Breast epithelium (tissue), 4 donors: ENCODE results near the gene ARHGEF17. TPM values are rescaled to one million over a fixed set of nuclear protein-coding genes. Genes with fewer than 3 reads are reported as not detected.

Experiments
- DNase-seq, 2 donors: peaks; one replicate each; pipeline ENCODE4 v3.0.0-alpha.2; 2019; ENCODE audit warnings: low spot score in 2 of 2
- H3K27ac ChIP-seq, 2 donors: fragments of 200-600 bp; sonication (generic) in 1 of 2; one replicate each; pipeline ENCODE4 v1.5.1; 2016 to 2019; ENCODE audit warnings: mild to moderate bottlenecking in 1 of 2
- H3K27me3 ChIP-seq, 2 donors: fragments of 200-600 bp; sonication (generic) in 1 of 2; one replicate each; pipeline versions ENCODE4 v1.5.1 to v1.6.0; 2017 to 2019; ENCODE audit warnings: control low read depth in 1 of 2, mild to moderate bottlenecking in 1 of 2
- H3K36me3 ChIP-seq: fragments of 200-600 bp; one replicate; pipeline ENCODE4 v1.5.1; 2019
- H3K4me1 ChIP-seq, 2 donors: fragments of 200-600 bp; sonication (generic); one replicate each; pipeline ENCODE4 v1.5.1; 2016 to 2019; ENCODE audit warnings: control low read depth in 1 of 2
- H3K4me3 ChIP-seq, 3 donors: fragments of 200-600 bp; sonication (generic); 1 replicate in 2 of 3; 2 replicates in 1 of 3; pipeline ENCODE4 v1.5.1; 2016 to 2019; ENCODE audit warnings: mild to moderate bottlenecking in 3 of 3, moderate library complexity in 2 of 3
- H3K9me3 ChIP-seq, 2 donors: fragments of 200-600 bp; sonication (generic) in 1 of 2; one replicate each; pipeline ENCODE4 v1.5.1; 2016 to 2019; ENCODE audit warnings: control low read depth in 1 of 2
- POLR2A ChIP-seq: fragments of 450-650 bp; IDR thresholded peaks from one replicate; pipeline ENCODE4 v1.6.1; 2016; ENCODE audit warnings: antibody characterized with exemption, mild to moderate bottlenecking, moderate library complexity
- POLR2AphosphoS5 ChIP-seq, 3 donors: sonication (generic); formaldehyde crosslinking; IDR thresholded peaks; one replicate each; pipeline ENCODE4 v1.6.1; 2017; ENCODE audit warnings: antibody characterized with exemption in 3 of 3
- intact Hi-C: fragments of 100-400 bp; cut with DNase I; formaldehyde crosslinking; loops from one replicate; pipeline ENCODE4 v1.15.1; 2023; ENCODE audit warnings: low total_unique reads
- total RNA-seq, 3 donors: library from RNA; depleted of rRNA; stranded (reverse); fragments of >200 nt; gene quantifications; one replicate each; pipeline ENCODE4 v1.1.0, GENCODE V29; 2016
- TF ChIP-seq, protein P1 (sequence below), 3 donors: fragments of 450-650 bp; IDR thresholded peaks; one replicate each; pipeline ENCODE4 v1.5.1; 2016 to 2017; ENCODE audit warnings: antibody characterized with exemption in 3 of 3, mild to moderate bottlenecking in 3 of 3, moderate library complexity in 3 of 3

Gene ARHGEF17
- total RNA-seq, 3 donors from 2014 or later, result 28.8 to 54.7 (median 38.2) TPM

DNA sequence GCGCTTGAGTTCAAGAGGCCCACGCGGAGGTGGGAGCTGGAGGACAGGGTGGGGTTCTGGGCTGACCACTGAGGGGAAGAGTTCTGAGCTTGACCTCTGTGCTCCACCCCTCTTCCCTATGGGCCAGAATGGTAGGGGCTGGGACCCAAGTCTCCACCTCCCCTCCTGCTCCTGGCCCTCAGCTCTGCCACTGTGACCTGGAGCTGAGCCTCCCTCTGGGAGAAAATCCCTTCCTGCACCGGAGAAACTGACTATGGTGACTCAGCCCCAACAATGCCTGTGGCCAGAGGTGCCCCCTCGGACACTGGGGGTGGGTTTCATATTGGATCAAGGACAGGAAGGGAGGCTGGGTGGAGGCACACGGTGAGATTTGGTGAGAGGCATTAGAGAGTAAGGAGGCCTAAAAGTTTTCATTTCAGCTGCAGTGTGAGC lies 91.1 kb downstream of the ARHGEF17 start:
- no peaks in the 10 kb centered on the region for H3K36me3 ChIP-seq
- peak overlapping the region in 1 of 2 donors; percentile 5 for H3K27ac ChIP-seq
- H3K9me3 ChIP-seq, result no peaks in the 10 kb centered on the region
- no peaks in the 10 kb centered on the region for H3K4me1 ChIP-seq
- TF ChIP-seq POLR2AphosphoS5 (IDR thresholded peaks at IDR 0.05) (no peak), POLR2A (no peak)
- TF ChIP-seq, protein P1, sequence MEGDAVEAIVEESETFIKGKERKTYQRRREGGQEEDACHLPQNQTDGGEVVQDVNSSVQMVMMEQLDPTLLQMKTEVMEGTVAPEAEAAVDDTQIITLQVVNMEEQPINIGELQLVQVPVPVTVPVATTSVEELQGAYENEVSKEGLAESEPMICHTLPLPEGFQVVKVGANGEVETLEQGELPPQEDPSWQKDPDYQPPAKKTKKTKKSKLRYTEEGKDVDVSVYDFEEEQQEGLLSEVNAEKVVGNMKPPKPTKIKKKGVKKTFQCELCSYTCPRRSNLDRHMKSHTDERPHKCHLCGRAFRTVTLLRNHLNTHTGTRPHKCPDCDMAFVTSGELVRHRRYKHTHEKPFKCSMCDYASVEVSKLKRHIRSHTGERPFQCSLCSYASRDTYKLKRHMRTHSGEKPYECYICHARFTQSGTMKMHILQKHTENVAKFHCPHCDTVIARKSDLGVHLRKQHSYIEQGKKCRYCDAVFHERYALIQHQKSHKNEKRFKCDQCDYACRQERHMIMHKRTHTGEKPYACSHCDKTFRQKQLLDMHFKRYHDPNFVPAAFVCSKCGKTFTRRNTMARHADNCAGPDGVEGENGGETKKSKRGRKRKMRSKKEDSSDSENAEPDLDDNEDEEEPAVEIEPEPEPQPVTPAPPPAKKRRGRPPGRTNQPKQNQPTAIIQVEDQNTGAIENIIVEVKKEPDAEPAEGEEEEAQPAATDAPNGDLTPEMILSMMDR (IDR thresholded peaks at IDR 0.05), result no peak
- no peaks in the 10 kb centered on the region for H3K27me3 ChIP-seq
- no peak overlapping the region for H3K4me3 ChIP-seq
- DNase-seq, result no peak
- intact Hi-C loops, result no loop called here

DNA sequence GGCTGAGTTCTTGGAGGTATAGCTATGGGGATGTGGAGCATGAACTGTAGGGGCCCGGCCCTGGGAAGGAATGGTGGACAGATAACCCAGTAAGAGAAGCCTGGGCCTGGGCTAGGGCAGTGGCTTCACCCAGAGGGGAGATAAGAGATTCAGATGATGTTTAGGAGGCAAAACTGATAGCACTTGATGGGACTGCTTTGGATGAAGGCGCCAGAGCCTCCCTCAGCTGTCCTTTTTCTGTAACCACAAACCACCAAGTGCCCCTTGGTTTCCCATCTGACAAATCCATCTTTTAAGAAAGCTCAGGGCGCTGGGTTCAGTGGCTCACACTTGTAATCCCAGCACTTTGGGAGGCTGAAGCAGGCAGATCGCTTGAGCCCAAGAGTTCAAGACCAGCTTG lies 91.6 kb downstream of the ARHGEF17 start:
- Histone ChIP-seq H3K4me1 (no peaks in the 10 kb centered on the region), H3K4me3 (no peak overlapping the region), H3K27me3 (no peaks in the 10 kb centered on the region), H3K27ac (no peak overlapping the region), H3K9me3 (no peaks in the 10 kb centered on the region), H3K36me3 (no peaks in the 10 kb centered on the region)
- no peak for DNase-seq
- intact Hi-C loops, result loop anchor here (10.0 kb wide), 1 partner anchor 115 kb away; no protein-coding TSS in a partner anchor
- TF ChIP-seq, protein P1 (IDR thresholded peaks at IDR 0.05), result no peak
- no peak for TF ChIP-seq POLR2AphosphoS5 (IDR thresholded peaks at IDR 0.05)
- no peak for TF ChIP-seq POLR2A

DNA sequence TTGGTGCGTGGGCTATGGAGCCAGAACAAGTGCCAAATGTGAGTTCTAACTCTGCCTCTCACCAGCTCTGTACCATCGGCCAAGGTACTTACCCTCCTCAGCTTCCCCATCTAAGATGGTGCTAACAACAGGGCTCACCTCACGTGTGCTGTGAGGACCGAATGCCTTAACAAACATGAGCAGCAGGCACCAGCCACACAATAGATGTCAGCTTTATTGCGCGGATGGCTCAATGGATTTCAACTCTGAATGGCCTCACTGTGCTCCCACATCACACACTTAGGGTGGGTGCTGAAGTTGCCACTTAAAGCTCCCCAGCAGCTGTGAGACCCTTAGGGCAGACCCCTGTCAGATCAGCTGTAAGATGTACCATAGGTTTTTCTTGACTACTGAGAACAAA lies 92.2 kb downstream of the ARHGEF17 start:
- no peak overlapping the region for H3K4me3 ChIP-seq
- H3K9me3 ChIP-seq, result no peaks in the 10 kb centered on the region
- no peaks in the 10 kb centered on the region for H3K36me3 ChIP-seq
- no peaks in the 10 kb centered on the region for H3K27me3 ChIP-seq
- intact Hi-C loops, result loop anchor here (10.0 kb wide), 1 partner anchor 115 kb away; no protein-coding TSS in a partner anchor
- no peak for DNase-seq
- no peak overlapping the region for H3K27ac ChIP-seq
- no peaks in the 10 kb centered on the region for H3K4me1 ChIP-seq
- TF ChIP-seq POLR2AphosphoS5 (IDR thresholded peaks at IDR 0.05) (no peak), POLR2A (no peak)
- TF ChIP-seq, protein P1 (IDR thresholded peaks at IDR 0.05), result no peak

- no peak for TF ChIP-seq POLR2AphosphoS5 (IDR thresholded peaks at IDR 0.05)
- TF ChIP-seq, protein P1 (IDR thresholded peaks at IDR 0.05), result no peak
- no peak for TF ChIP-seq POLR2A
- H3K27ac ChIP-seq, result no peak overlapping the region
- no peaks in the 10 kb centered on the region for H3K27me3 ChIP-seq
- no peaks in the 10 kb centered on the region for H3K9me3 ChIP-seq
- no peak for DNase-seq
- intact Hi-C loops, result loop anchor here (10.0 kb wide), 1 partner anchor 113 kb away; no protein-coding TSS in a partner anchor
- no peaks in the 10 kb centered on the region for H3K36me3 ChIP-seq
- no peak overlapping the region for H3K4me3 ChIP-seq
- H3K4me1 ChIP-seq, result no peaks in the 10 kb centered on the region
These were observed 93.3 kb downstream of the ARHGEF17 start for GRCh38 chr11:73401217-73401923.
